Measurements from ENCODE around the gene CROCC2.

DNA sequence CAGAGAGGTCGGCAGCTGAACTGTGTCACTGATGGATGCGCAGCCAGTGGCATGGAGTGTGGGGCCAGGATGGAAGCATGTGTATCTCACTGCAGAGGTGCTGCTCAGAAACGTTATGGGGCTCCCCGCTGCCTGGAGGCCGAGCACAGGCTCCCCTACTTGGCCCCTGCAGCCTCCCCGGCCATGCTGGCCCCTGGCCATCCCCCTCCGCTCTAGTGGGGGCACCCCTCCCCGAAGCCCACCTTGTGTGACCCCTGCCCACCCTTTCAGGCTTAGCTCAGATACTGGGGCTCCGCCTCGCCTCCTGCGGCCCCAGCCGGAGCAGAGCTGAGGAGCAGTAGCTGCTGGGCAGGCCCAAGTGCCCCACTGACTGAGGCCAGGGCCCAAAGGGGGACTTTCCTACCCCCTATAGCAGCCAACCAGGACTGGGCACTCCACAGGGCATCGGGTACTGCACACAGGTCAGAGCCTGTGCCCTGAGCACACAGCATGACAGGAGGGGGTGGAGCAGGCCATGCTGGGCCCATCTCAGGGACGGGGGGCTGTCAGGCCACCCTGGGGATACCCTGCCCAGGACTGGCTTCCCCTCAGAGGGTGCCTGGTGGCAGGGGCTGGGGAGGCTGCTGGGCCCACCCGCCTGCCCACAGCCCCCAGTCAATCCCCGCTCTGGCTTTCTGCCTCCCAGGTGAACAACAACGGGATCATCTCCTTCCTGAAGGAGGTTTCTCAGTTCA is 123.6 kb downstream of the CROCC2 start:
- TF ChIP-seq, protein P1, sequence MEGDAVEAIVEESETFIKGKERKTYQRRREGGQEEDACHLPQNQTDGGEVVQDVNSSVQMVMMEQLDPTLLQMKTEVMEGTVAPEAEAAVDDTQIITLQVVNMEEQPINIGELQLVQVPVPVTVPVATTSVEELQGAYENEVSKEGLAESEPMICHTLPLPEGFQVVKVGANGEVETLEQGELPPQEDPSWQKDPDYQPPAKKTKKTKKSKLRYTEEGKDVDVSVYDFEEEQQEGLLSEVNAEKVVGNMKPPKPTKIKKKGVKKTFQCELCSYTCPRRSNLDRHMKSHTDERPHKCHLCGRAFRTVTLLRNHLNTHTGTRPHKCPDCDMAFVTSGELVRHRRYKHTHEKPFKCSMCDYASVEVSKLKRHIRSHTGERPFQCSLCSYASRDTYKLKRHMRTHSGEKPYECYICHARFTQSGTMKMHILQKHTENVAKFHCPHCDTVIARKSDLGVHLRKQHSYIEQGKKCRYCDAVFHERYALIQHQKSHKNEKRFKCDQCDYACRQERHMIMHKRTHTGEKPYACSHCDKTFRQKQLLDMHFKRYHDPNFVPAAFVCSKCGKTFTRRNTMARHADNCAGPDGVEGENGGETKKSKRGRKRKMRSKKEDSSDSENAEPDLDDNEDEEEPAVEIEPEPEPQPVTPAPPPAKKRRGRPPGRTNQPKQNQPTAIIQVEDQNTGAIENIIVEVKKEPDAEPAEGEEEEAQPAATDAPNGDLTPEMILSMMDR (IDR thresholded peaks at IDR 0.05; ENCODE audit: insufficient read depth, low read length, poor library complexity, severe bottlenecking): no peak
- TF ChIP-seq EZH2phosphoT487 (conservative IDR thresholded peaks at IDR 0.05; ENCODE audit: low read length): no peak
